ENCODE measurements around the gene PGA4.
"Not testable (repeated sequence)": the region's sequence is repeated elsewhere in the genome, so short reads cannot be mapped to it uniquely, and the experiment has no call there.

The PGA4 gene

GRCh38 chr11:61207636-61208310 lies 14.4 kb upstream of the PGA4 start:
- not testable (repeated sequence) for DNase-seq

- not testable (repeated sequence) for DNase-seq
These were observed 11.5 kb upstream of the PGA4 start for GRCh38 chr11:61210629-61211028.

GRCh38 chr11:61211327-61211952 lies 10.7 kb upstream of the PGA4 start:
- DNase-seq, result not testable (repeated sequence)

- not testable (repeated sequence) for DNase-seq
These were observed 9.9 kb upstream of the PGA4 start for GRCh38 chr11:61212202-61212601.

GRCh38 chr11:61213711-61214324 lies 8.3 kb upstream of the PGA4 start:
- DNase-seq, result not testable (repeated sequence)

- DNase-seq, result not testable (repeated sequence)
These were observed 3.8 kb upstream of the PGA4 start for GRCh38 chr11:61218306-61218705.

GRCh38 chr11:61219016-61219415 lies 3.1 kb upstream of the PGA4 start:
- DNase-seq, result not testable (repeated sequence)

- not testable (repeated sequence) for DNase-seq
These were observed 545 bp downstream of the PGA4 start for GRCh38 chr11:61222692-61223091.

GRCh38 chr11:61226457-61227137 lies 4.5 kb downstream of the PGA4 start:
- DNase-seq, result not testable (repeated sequence)

- DNase-seq, result not testable (repeated sequence)
These were observed 7.3 kb downstream of the PGA4 start for GRCh38 chr11:61229458-61229857.

GRCh38 chr11:61231033-61231432 lies 8.9 kb downstream of the PGA4 start:
- not testable (repeated sequence) for DNase-seq

GRCh38 chr11:61231585-61231984 lies 9.4 kb downstream of the PGA4 start:
- not testable (repeated sequence) for DNase-seq

- not testable (repeated sequence) for DNase-seq
These were observed 10.5 kb downstream of the PGA4 start for GRCh38 chr11:61232548-61233145.

GRCh38 chr11:61237130-61237529 lies 15.0 kb downstream of the PGA4 start:
- DNase-seq, result not testable (repeated sequence)

GRCh38 chr11:61240288-61240687 lies 18.1 kb downstream of the PGA4 start:
- not testable (repeated sequence) for DNase-seq

- DNase-seq, result not testable (repeated sequence)
These were observed 18.7 kb downstream of the PGA4 start, which contains the start of gene PGA5 for GRCh38 chr11:61240875-61241274. Gene PGA5, plus strand, starts transcription at chr11:61241175. Its CDS starts 52 bp downstream, at chr11:61241227.

- not testable (repeated sequence) for DNase-seq
These were observed 19.4 kb downstream of the PGA4 start for GRCh38 chr11:61241526-61241925.

- not testable (repeated sequence) for DNase-seq
These were observed 23.3 kb downstream of the PGA4 start for GRCh38 chr11:61245284-61245964.

GRCh38 chr11:61248071-61248470 lies 25.9 kb downstream of the PGA4 start:
- DNase-seq, result not testable (repeated sequence)

GRCh38 chr11:61249201-61249600 lies 27.1 kb downstream of the PGA4 start:
- DNase-seq, result not testable (repeated sequence)

GRCh38 chr11:61250796-61251765 lies 28.9 kb downstream of the PGA4 start:
- not testable (repeated sequence) for DNase-seq
